Activated CD4-positive, alpha-beta T cell treated with anti-CD3 and anti-CD28 coated beads for 36 hours (primary cell): Measurements from ENCODE around the gene PAX8. TPM values are rescaled to one million over a fixed set of nuclear protein-coding genes. Genes with fewer than 3 reads are reported as not detected.

Source experiments
- ATAC-seq: fragments of 200-7000 bp; cut with Tn5 transposase; one replicate; pipeline ENCODE4 v1.10.0; 2021; ENCODE audit warnings: mild to moderate bottlenecking, moderate library complexity
- CTCF ChIA-PET: fragments of 350-600 bp; sonication (Branson Sonifier 250); formaldehyde crosslinking; loops from one replicate; lab custom pipeline; 2021; ENCODE audit warnings: antibody characterized with exemption; lab: Charles Lee
- POLR2A ChIA-PET: fragments of 350-600 bp; sonication (Branson Sonifier 250); formaldehyde crosslinking; loops from one replicate; lab custom pipeline; 2021; ENCODE audit warnings: antibody characterized with exemption, inconsistent platforms; lab: Charles Lee
- DNase-seq: peaks from one replicate; pipeline ENCODE4 v3.0.0-alpha.2; 2020
- H3K27ac Mint-ChIP-seq: one replicate; pipeline ENCODE4 v1.8.0; 2021; ENCODE audit warnings: mixed read lengths
- H3K27me3 Mint-ChIP-seq: one replicate; pipeline ENCODE4 v1.8.0; 2021; ENCODE audit warnings: mixed read lengths
- H3K36me3 Mint-ChIP-seq: one replicate; pipeline ENCODE4 v1.8.0; 2021; ENCODE audit warnings: low read depth, mixed read lengths
- H3K4me1 Mint-ChIP-seq: one replicate; pipeline ENCODE4 v1.8.0; 2021; ENCODE audit warnings: mixed read lengths
- H3K4me3 Mint-ChIP-seq: one replicate; pipeline ENCODE4 v1.8.0; 2021; ENCODE audit warnings: mild to moderate bottlenecking, moderate library complexity, mixed read lengths
- H3K9me3 Mint-ChIP-seq: one replicate; pipeline ENCODE4 v1.8.0; 2021; ENCODE audit warnings: low read depth, mixed read lengths
- intact Hi-C, 2 experiments: fragments of 100-400 bp; cut with DNase I in 1 of 2; cut with micrococcal nuclease in 1 of 2; formaldehyde crosslinking; loops; one replicate each; pipeline versions ENCODE4 v1.14.2 to v1.15.1; 2022 to 2024; cut with DNase I, micrococcal nuclease
- total RNA-seq, 2 experiments: library from RNA; stranded (reverse); gene quantifications; one replicate each; pipeline ENCODE4 v1.2.3, GENCODE V29; 2021

PAX8 gene
- total RNA-seq, 2 experiments from 2014 or later = 1.4 to 2.1 TPM

GRCh38 chr2:113263546-113263945 lies 15.2 kb downstream of the PAX8 start:
- H3K4me3 Mint-ChIP-seq = no peak overlapping the region
- DNase-seq = no peak
- no peaks in the 10 kb centered on the region for H3K9me3 Mint-ChIP-seq
- no peak for ATAC-seq
- peaks cover 2% of the 10 kb centered on the region for H3K4me1 Mint-ChIP-seq
- POLR2A ChIA-PET = no interaction called here
- intact Hi-C loops = no loop called here
- peaks cover 3% of the 10 kb centered on the region for H3K27me3 Mint-ChIP-seq
- no peaks in the 10 kb centered on the region for H3K36me3 Mint-ChIP-seq
- CTCF ChIA-PET = interaction anchor here (1.4 kb wide), 1 partner anchor 14 kb away, joined by 4 read pairs; no protein-coding TSS in a partner anchor
- no peak overlapping the region for H3K27ac Mint-ChIP-seq

- ATAC-seq (no peak), DNase-seq (no peak)
- no peaks in the 10 kb centered on the region for H3K36me3 Mint-ChIP-seq
- no peak overlapping the region for H3K4me3 Mint-ChIP-seq
- H3K27ac Mint-ChIP-seq = no peak overlapping the region
- POLR2A ChIA-PET = interaction anchor here (0.6 kb wide), 1 partner anchor 23 kb away, joined by 3 read pairs; no protein-coding TSS in a partner anchor
- H3K27me3 Mint-ChIP-seq = peaks cover 3% of the 10 kb centered on the region
- H3K4me1 Mint-ChIP-seq = peaks cover 14% of the 10 kb centered on the region
- H3K9me3 Mint-ChIP-seq = no peaks in the 10 kb centered on the region
- CTCF ChIA-PET = interaction anchor here (0.7 to 0.9 kb wide), 2 partner anchors 57 to 62 kb away, joined by 3 read pairs; no protein-coding TSS in a partner anchor
- intact Hi-C loops = no loop called here
These were observed 17.7 kb downstream of the PAX8 start for GRCh38 chr2:113260991-113261390.

- no peaks in the 10 kb centered on the region for H3K27me3 Mint-ChIP-seq
- no peak overlapping the region for H3K27ac Mint-ChIP-seq
- no peaks in the 10 kb centered on the region for H3K9me3 Mint-ChIP-seq
- ATAC-seq (no peak), DNase-seq (no peak)
- intact Hi-C loops = no loop called here
- POLR2A ChIA-PET = interaction anchor here (0.7 kb wide), 1 partner anchor 800 kb away, joined by 3 read pairs; no protein-coding TSS in a partner anchor
- CTCF ChIA-PET = interaction anchor here (1.9 kb wide), 1 partner anchor 9 kb away, joined by 8 read pairs; no protein-coding TSS in a partner anchor
- H3K4me3 Mint-ChIP-seq = no peak overlapping the region
- no peaks in the 10 kb centered on the region for H3K36me3 Mint-ChIP-seq
- peaks cover 34% of the 10 kb centered on the region for H3K4me1 Mint-ChIP-seq
These were observed 20.1 kb downstream of the PAX8 start for GRCh38 chr2:113258471-113259147.

GRCh38 chr2:113257516-113258264 lies 21.0 kb downstream of the PAX8 start:
- H3K4me3 Mint-ChIP-seq = no peak overlapping the region
- intact Hi-C loops = no loop called here
- ATAC-seq = no peak
- H3K9me3 Mint-ChIP-seq = no peaks in the 10 kb centered on the region
- CTCF ChIA-PET = interaction anchor here (0.6 to 1.9 kb wide), 5 partner anchors 8 to 225 kb away, joined by 3 to 8 read pairs (median 3); no protein-coding TSS in a partner anchor
- H3K27ac Mint-ChIP-seq = no peak overlapping the region
- H3K27me3 Mint-ChIP-seq = no peaks in the 10 kb centered on the region
- POLR2A ChIA-PET = interaction anchor here (0.7 kb wide), 1 partner anchor 799 kb away, joined by 3 read pairs; no protein-coding TSS in a partner anchor
- no peak for DNase-seq
- H3K36me3 Mint-ChIP-seq = no peaks in the 10 kb centered on the region
- peaks cover 43% of the 10 kb centered on the region for H3K4me1 Mint-ChIP-seq

- DNase-seq = no peak
- Mint-ChIP-seq H3K4me1 (peaks cover 66% of the 10 kb centered on the region), H3K4me3 (no peak overlapping the region), H3K27ac (no peak overlapping the region), H3K9me3 (no peaks in the 10 kb centered on the region), H3K36me3 (no peaks in the 10 kb centered on the region), H3K27me3 (no peaks in the 10 kb centered on the region)
- no peak for ATAC-seq
- ChIA-PET CTCF (interaction anchor here (0.6 to 1.9 kb wide), 5 partner anchors 10 to 176 kb away, joined by 3 to 6 read pairs (median 4); no protein-coding TSS in a partner anchor), POLR2A (no interaction called here)
- intact Hi-C loops = no loop called here
These were observed 23.3 kb downstream of the PAX8 start for GRCh38 chr2:113255140-113256070.

GRCh38 chr2:113253453-113253852 lies 25.3 kb downstream of the PAX8 start:
- DNase-seq (no peak), ATAC-seq (no peak)
- no peaks in the 10 kb centered on the region for H3K36me3 Mint-ChIP-seq
- intact Hi-C loops = loop anchor here in 1 of 2 experiments (5.0 kb wide), 1 partner anchor 171 kb away; no protein-coding TSS in a partner anchor
- peaks cover 71% of the 10 kb centered on the region for H3K4me1 Mint-ChIP-seq
- peak overlapping the region; percentile 4 for H3K27ac Mint-ChIP-seq
- no peaks in the 10 kb centered on the region for H3K27me3 Mint-ChIP-seq
- ChIA-PET POLR2A (interaction anchor here (0.7 kb wide), 1 partner anchor 178 kb away, joined by 3 read pairs; no protein-coding TSS in a partner anchor), CTCF (interaction anchor here (0.6 to 2.1 kb wide), 8 partner anchors 18 to 561 kb away, joined by 3 to 10 read pairs (median 3); no protein-coding TSS in a partner anchor)
- no peak overlapping the region for H3K4me3 Mint-ChIP-seq
- H3K9me3 Mint-ChIP-seq = no peaks in the 10 kb centered on the region

GRCh38 chr2:113252047-113252590 lies 26.6 kb downstream of the PAX8 start:
- DNase-seq = no peak
- no peak for ATAC-seq
- ChIA-PET CTCF (interaction anchor here (0.6 to 1.6 kb wide), 10 partner anchors 15 to 138 kb away, joined by 3 to 11 read pairs (median 4); no protein-coding TSS in a partner anchor), POLR2A (no interaction called here)
- Mint-ChIP-seq H3K27me3 (no peaks in the 10 kb centered on the region), H3K9me3 (no peaks in the 10 kb centered on the region), H3K27ac (peak overlapping the region; percentile 43), H3K36me3 (no peaks in the 10 kb centered on the region), H3K4me3 (no peak overlapping the region), H3K4me1 (peaks cover 66% of the 10 kb centered on the region)
- intact Hi-C loops = loop anchor here in 1 of 2 experiments (5.0 kb wide), 1 partner anchor 170 kb away; no protein-coding TSS in a partner anchor

GRCh38 chr2:113251118-113251517 lies 27.6 kb downstream of the PAX8 start:
- intact Hi-C loops = loop anchor here in 1 of 2 experiments (5.0 kb wide), 1 partner anchor 169 kb away; no protein-coding TSS in a partner anchor
- Mint-ChIP-seq H3K27ac (peak overlapping the region; percentile 68), H3K4me1 (peaks cover 61% of the 10 kb centered on the region), H3K4me3 (no peak overlapping the region), H3K36me3 (no peaks in the 10 kb centered on the region), H3K9me3 (no peaks in the 10 kb centered on the region), H3K27me3 (no peaks in the 10 kb centered on the region)
- POLR2A ChIA-PET = no interaction called here
- ATAC-seq (peak; percentile 51), DNase-seq (peak; percentile 46)
- CTCF ChIA-PET = interaction anchor here (0.6 to 1.6 kb wide), 12 partner anchors 14 to 139 kb away, joined by 3 to 11 read pairs (median 3); no protein-coding TSS in a partner anchor

GRCh38 chr2:113248997-113249770 lies 29.5 kb downstream of the PAX8 start:
- no peaks in the 10 kb centered on the region for H3K36me3 Mint-ChIP-seq
- no peaks in the 10 kb centered on the region for H3K9me3 Mint-ChIP-seq
- ChIA-PET POLR2A (no interaction called here), CTCF (interaction anchor here (0.6 to 5.8 kb wide), 28 partner anchors 9 to 195 kb away, joined by 3 to 38 read pairs (median 4); no protein-coding TSS in a partner anchor)
- peak; percentile 77 for ATAC-seq
- intact Hi-C loops = loop anchor here (1.0 to 2.0 kb wide), 5 partner anchors 45 to 142 kb away; no protein-coding TSS in a partner anchor
- no peak overlapping the region for H3K27ac Mint-ChIP-seq
- H3K4me3 Mint-ChIP-seq = no peak overlapping the region
- H3K4me1 Mint-ChIP-seq = peaks cover 44% of the 10 kb centered on the region
- no peaks in the 10 kb centered on the region for H3K27me3 Mint-ChIP-seq
- DNase-seq = peak; percentile 88
